GM12873 (cell line): ENCODE results near the gene TCEAL6.
A peak's percentile ranks its signal among the peaks of the same experiment; 100 is the strongest.
"Not testable (repeated sequence)": the region's sequence is repeated elsewhere in the genome, so short reads cannot be mapped to it uniquely, and the experiment has no call there.

Source experiments
- CTCF ChIP-seq: IDR thresholded peaks from 2 replicates; pipeline ENCODE4 v1.5.1; 2012; ENCODE audit warnings: low read depth, mild to moderate bottlenecking, moderate library complexity, low read length, control low read depth; ENCODE audit not compliant: insufficient read depth; ENCODE audit errors: missing control alignments

Gene TCEAL6

GRCh38 chrX:102142274-102142673 lies at the start of gene TCEAL6:
Gene TCEAL6 (minus strand): TSS chrX:102142481.
- not testable (repeated sequence) for TF ChIP-seq CTCF

- TF ChIP-seq CTCF, result no peak
Observed at GRCh38 chrX:102185967-102186720, 43.9 kb upstream of the TCEAL6 start.

GRCh38 chrX:102155806-102156179 lies 13.5 kb upstream of the TCEAL6 start, which contains the start of gene BEX5:
Gene BEX5 (minus strand): TSS chrX:102155977. CDS start chrX:102154265, 1,712 bp downstream.
- no peak for TF ChIP-seq CTCF

GRCh38 chrX:102154900-102155805 lies 12.9 kb upstream of the TCEAL6 start:
- no peak for TF ChIP-seq CTCF

GRCh38 chrX:102154218-102154860 lies 12.1 kb upstream of the TCEAL6 start:
- peak; percentile 46 for TF ChIP-seq CTCF

- no peak for TF ChIP-seq CTCF
Observed at GRCh38 chrX:102138064-102138463, 4.2 kb downstream of the TCEAL6 start.

- peak; percentile 32 for TF ChIP-seq CTCF
Observed at GRCh38 chrX:102129473-102129872, 12.8 kb downstream of the TCEAL6 start.
